Activated CD8-positive, alpha-beta memory T cell treated with anti-CD3 and anti-CD28 coated beads for 24 hours (primary cell): ENCODE results near the gene TTLL12.

Experiments
- DNase-seq: peaks from one replicate; pipeline ENCODE4 v3.0.0-alpha.2; 2020

TTLL12 gene

GRCh38 chr22:43186272-43187170, at the start of gene TTLL12:
TSS of gene TTLL12 (minus strand) at chr22:43187134. CDS start at chr22:43187069, 65 bp downstream.
- DNase-seq, result peak; percentile 81

- DNase-seq, result no peak
Measured at GRCh38 chr22:43235445-43236409, 48.8 kb upstream of the TTLL12 start.

- no peak for DNase-seq
Measured at GRCh38 chr22:43234264-43234988, 47.5 kb upstream of the TTLL12 start.

GRCh38 chr22:43233529-43233928, 46.6 kb upstream of the TTLL12 start:
- no peak for DNase-seq

- no peak for DNase-seq
Measured at GRCh38 chr22:43232445-43232844, 45.5 kb upstream of the TTLL12 start.

GRCh38 chr22:43231724-43232034, 44.7 kb upstream of the TTLL12 start:
- no peak for DNase-seq

GRCh38 chr22:43230971-43231723, 44.2 kb upstream of the TTLL12 start:
- DNase-seq, result peak; percentile 88

GRCh38 chr22:43230571-43230970, 43.6 kb upstream of the TTLL12 start:
- no peak for DNase-seq

GRCh38 chr22:43228863-43229262, 41.9 kb upstream of the TTLL12 start:
- no peak for DNase-seq

GRCh38 chr22:43228330-43228729, 41.4 kb upstream of the TTLL12 start:
- DNase-seq, result peak; percentile 62

- no peak for DNase-seq
Measured at GRCh38 chr22:43227239-43227630, 40.3 kb upstream of the TTLL12 start.

- no peak for DNase-seq
Measured at GRCh38 chr22:43226377-43227238, 39.7 kb upstream of the TTLL12 start.

GRCh38 chr22:43225609-43226008, 38.7 kb upstream of the TTLL12 start:
- no peak for DNase-seq

GRCh38 chr22:43222987-43223386, 36.1 kb upstream of the TTLL12 start:
- DNase-seq, result no peak

- DNase-seq, result no peak
Measured at GRCh38 chr22:43222262-43222661, 35.3 kb upstream of the TTLL12 start.

- no peak for DNase-seq
Measured at GRCh38 chr22:43220625-43221380, 33.9 kb upstream of the TTLL12 start.

- no peak for DNase-seq
Measured at GRCh38 chr22:43218786-43219185, 31.9 kb upstream of the TTLL12 start.

- DNase-seq, result no peak
Measured at GRCh38 chr22:43217285-43218030, 30.5 kb upstream of the TTLL12 start.

GRCh38 chr22:43216738-43217137, 29.8 kb upstream of the TTLL12 start:
- no peak for DNase-seq

GRCh38 chr22:43213962-43214361, 27.0 kb upstream of the TTLL12 start:
- no peak for DNase-seq
